ENCODE data around the gene ABCA4.
"Not testable (repeated sequence)": the region's sequence is repeated elsewhere in the genome, so short reads cannot be mapped to it uniquely, and the experiment has no call there.

The ABCA4 gene

DNA sequence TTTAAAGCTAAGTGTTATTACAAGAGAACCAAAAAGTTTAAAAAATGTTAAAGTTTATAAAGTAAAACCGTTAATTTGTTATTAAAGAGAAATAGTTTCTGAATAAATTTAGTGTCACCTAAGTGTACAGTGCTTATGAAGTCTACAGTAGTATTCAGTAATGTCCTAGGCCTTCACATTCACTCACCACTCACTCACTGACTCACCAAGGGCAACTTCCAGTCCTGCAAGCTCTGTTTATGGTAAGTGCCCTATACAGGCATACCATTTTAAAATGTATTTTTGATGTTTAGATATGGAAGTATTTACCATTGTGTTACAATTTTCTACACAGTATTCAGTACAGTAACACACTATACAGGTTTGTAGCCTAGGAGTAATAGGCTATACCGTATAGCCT is 151.6 kb downstream of the ABCA4 start:
- no peak for DNase-seq

DNA sequence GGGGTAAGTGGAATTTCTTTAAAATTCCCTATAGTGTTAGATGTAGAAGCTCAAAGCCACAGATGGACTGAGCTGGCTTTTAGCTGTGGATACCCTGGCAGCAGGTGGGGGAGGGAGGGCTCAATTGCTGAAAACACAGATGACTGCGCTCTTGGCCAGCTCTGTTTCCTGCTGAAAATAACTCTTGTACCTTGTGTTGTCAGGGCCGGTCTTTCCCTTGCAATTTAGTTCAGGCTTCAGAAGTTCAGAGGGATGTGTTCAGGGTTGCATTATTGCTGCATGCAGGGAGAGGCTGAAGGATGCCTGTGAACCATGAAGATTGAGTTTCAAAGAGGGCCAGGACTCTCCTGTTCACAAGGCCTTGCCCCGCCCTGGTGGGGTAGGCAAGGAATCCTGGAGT is 153.6 kb downstream of the ABCA4 start:
- no peak for DNase-seq

DNA sequence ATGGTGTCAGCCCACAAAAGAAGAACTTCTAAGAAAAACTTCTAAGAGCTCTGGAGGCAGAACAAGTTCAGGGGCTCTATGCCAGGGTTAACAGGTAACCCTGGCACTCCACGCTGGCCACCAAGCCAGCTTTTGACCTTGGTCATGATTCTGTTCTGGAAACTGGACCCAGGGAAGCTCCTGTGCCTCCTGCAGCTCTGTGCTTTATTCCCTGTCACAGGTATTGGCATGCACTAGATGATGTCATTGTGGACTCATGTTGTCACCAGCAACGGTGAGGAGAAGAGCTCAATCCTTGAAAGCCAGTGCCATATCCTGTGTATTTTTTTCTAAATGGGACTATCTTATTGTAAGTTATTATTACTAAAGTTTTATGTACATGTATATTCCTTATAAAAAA is 155.1 kb downstream of the ABCA4 start:
- DNase-seq, result no peak

DNA sequence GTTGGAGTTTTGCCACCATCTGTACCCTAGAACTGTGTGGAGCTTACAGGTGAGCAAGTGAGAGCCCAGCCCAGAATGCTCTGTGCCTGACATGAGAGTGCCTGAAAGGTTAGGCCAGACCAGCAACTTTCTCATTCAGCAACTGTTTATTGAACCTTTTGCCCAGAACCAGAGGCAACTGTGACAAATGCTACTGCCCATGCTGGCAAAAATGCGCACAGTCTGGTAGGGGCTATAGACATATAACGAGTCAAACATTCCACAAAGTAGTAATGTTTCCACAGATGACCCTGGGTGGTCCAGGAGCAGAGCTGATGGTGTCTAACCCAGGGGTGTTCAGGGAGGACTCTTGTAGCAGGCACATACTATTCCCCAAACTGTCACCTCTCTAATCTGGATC is 155.7 kb downstream of the ABCA4 start:
- DNase-seq, result no peak

DNA sequence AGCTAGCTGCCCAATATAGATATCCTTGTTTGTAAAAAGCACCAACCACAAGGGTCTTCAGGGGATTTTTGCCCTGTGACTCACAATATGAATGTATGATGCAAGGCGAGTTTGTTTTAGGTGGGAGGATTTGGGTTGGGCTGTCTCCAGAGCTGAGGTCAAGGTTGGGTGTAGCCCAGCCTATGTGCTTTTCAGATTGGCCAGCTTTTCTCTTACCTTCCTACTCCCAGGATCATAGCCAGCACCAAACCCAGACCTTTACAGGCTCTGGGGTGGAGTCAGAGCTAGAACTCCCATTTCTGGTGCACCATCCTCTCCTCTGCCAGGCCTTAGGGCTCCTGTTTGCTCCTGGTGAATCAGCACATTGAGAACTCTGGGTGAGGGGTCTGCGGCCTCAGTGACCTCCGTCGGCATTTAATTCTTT is 156.2 kb downstream of the ABCA4 start:
- no peak for DNase-seq

DNA sequence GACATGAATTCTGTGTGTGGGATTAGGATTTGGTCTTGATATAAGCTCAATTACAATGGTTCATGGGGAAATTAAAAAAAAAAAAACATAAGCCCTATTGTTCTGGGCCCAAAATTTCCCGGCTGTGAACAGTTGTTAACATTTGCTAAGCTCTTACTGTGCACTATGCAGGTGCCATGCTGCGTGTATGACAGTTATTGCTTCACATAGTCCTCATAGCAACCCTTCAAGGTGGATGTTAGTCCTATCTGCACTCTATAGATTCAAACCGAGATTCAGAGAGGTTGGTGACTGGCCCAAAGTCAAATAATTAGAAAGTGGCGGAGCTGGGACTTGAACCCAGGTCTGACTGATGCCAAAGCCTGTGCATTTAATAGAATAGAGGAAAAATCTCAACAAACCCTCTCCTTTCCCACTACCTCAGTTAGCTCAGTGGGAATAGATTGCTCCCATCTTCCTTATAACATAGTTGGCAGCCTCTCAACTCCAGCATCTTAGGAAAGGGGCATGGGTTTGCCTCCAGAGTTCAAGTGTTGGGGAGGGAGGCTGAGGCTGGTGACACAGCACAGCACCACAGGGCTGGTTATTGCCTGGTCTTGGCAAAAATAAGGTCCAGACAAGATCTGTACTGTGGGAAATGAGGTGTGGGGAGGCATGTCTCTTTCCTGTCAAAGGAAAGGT is 156.7 kb downstream of the ABCA4 start:
- DNase-seq, result no peak

DNA sequence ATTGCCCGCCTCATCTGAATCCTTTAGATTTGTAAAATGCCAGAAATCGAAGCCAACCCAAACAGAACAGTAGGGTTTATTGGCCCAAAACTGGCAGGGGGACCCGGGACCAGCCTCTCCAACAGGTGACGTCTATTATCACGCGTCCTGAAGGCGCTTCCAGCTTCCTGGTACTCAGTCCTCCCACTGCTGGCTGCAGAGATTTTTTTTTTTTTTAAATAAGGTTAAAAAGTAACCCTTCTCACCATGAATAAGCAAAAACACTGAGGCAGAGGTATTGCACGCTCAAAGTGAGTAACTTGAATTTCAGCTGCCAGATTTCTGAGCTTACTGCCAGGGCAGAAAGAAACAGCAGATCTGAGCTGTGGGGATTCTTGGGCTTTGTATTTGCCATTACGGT is 157.4 kb downstream of the ABCA4 start:
- no peak for DNase-seq

DNA sequence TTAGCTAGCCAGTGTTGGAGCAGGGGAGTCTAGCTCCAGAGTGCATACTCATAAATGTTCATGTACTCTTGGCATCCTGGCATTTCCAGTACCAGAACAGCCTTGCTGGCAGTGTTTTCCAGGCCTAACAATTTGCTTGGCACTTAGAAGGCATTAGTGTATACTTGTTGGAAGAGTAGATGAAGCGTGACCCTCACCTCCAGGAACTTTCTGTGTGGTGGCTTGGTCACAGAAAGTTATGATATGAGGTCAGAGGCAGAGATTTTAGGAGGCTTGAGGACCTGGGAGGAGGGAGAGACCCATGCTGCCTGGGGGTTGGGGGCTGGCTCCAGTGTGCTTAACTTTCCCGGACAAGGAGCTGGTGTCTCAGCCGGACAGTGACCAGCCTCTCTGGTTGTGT is 159.0 kb downstream of the ABCA4 start:
- DNase-seq, result no peak

DNA sequence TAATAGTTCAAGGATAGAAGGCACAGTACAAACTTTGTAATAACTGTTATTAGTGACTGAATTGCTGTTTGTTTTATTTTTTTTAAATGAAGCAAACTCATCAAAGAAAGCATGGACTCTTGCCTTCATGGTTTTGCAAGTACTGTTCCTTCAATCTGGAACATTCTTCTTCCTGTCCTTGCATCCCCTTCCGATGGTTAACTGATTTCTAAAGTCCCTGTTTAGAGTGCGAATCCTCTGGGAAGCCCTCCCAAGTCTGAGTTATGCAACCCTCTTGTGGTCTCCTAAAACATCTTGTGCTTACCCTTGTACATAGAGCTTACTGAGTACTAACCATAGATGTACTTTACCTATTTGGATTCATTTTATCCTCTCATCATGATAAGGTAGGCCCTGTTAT is 159.5 kb downstream of the ABCA4 start:
- no peak for DNase-seq

DNA sequence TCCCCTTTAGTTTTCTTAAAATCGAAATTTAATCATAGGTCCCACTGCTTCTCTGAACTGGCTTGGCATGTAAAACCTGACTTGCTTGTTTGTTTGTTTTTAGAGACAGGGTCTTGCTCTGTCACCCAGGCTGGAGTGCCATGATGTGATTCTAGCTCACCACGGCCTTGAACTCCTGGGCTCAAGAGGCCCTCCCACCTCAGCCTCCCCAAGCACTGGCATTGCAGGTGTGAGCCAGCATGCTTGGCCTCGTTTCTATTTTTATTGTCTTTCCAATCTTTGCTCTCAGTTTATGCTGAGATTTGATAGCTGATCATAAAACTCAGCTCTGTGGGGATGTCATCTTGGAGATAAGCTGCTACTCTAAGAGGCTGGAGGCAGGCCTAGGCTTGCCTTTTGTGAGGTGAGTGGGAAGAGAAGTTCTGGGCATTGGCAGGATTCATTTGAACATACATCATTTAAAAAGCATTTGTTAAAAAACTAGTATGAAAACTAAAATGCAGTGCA is 160.3 kb downstream of the ABCA4 start:
- no peak for DNase-seq

DNA sequence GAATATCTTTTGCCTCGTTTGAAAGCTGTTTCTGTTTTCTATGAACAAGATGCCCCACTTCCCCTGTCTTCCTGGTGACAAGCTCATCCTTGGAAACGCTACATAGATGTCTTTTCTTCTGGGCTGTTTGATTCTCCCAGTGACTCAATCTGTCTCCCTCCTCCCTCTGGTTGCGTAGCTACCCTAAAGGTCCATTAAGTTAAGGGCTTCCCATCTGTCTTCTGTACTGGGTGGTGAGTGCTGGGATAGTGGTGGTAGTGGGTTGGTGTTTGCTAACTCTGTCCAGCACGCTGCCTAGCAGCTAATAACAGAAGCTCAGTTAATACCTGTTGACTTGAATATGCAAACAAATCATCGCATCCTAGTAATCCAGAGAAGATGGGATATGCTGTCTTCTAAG is 161.5 kb downstream of the ABCA4 start:
- DNase-seq, result no peak

DNA sequence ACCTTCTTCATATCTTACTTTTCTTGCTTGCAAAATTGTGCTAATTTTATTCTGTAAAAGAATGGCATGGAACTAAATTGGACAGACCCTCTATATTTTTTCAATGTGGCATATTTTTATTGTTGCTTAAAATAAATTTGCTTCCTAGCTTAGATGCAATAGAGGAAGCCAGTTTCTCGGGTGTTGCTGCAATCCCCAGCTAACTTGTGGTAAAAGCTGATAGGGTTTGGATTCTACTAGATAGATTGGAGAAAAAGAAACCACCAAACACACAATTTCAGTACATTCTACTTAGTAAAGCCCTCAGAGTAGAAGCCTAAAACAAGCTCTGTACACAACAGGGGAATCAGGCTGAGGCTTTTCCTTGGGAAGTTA is 162.2 kb downstream of the ABCA4 start:
- no peak for DNase-seq

DNA sequence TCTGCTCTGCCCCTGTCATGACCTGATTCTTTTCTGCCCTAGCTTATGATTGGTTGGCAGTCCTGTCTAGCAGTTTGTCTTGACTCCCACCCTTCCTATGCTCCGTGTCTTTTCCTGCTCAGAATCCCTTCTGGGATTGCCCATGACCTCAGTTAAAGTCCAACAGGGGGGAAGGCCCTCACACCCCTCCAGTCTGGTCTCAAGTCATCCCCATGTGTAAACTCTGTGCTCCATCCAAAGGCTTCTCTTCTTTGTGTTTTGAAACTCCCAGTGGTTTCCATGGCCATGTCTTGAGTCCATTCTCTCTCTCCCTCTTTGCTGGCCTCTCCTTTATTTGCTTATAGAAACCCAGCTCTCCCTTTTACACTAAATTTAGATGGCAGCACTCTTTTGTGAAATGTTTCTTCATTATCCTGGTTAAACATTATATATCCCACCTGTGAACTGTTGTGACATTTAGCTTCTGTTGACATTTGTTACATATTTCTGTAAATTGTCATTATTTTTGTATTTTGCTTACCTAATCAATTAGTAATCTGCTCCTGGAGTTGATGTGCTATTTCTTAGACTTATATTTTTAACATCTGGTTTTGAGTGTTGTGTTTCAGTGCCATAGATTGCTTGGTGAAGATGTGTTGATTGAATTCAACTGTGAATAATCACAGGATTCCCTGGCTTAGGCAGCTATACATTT is 162.8 kb downstream of the ABCA4 start:
- no peak for DNase-seq

DNA sequence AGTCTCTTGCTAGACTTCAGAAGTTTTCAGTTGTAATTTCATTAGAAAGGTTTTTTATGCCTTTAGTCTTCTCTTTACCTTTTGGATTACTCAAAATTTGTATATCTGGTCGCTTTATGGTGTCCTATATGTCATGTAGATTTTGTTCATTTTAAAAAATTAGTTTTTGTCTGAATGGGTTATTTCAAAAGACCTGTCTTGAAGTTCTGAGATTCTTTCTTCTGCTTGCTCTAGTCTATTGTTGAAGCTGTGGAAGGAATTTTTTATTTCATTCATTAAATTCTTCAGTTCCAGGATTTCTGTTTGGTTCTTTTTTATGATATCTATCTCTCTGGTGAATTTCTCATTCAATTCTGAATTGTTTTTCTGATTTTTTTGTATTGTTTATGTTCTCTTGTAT is 165.2 kb downstream of the ABCA4 start:
- no peak for DNase-seq

DNA sequence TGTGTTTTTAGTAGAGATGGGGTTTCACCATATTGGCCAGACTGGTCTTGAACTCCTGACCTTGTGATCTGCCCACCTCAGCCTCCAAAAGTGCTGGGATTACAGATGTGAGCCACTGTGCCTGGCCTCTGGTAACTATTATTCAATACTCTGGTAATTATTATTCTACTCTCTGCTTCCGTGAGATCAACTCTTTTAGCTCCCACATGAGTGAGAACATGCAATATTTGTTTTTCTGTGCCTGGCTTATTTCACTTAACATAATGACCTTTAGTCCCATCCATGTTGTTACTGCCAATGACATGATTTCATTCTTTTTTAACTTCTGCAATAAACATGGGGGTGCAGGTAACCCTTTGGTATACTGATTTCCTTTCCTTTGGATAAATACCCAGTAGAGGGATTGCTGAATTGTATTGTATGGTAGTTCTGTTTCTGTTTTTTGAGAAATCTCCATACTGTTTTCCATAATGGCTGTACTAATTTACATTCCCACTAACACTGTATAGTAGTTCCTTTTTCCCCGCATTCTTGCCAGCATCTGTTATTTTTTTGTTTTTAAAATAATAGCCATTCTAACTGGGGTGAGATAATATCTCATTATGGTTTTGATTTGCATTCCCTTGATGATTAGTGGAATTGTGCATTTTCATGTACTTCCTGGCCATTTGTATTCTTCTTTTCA is 173.8 kb downstream of the ABCA4 start:
- not testable (repeated sequence) for DNase-seq

Measured in CD4-positive, alpha-beta T cell treated with Interleukin-12 subunit alpha and Interleukin-12 subunit beta, for 1 hour (primary cell).